PFSK-1 (cell line): ENCODE results near the gene AQP5.

Source experiments
- FOXP2 ChIP-seq: optimal IDR thresholded peaks from 2 replicates; pipeline ENCODE3; 2011; ENCODE audit warnings: borderline replicate concordance, control low read depth, inconsistent platforms; ENCODE audit not compliant: insufficient read depth; ENCODE audit errors: extremely low read length, extremely low read depth
- POLR2AphosphoS5 ChIP-seq: IDR thresholded peaks from 2 replicates; pipeline ENCODE4 v1.6.1; 2012; ENCODE audit warnings: low read depth, mild to moderate bottlenecking, control low read depth, low read length, moderate library complexity
- SIN3A ChIP-seq: IDR thresholded peaks from 2 replicates; pipeline ENCODE4 v1.6.1; 2012; ENCODE audit warnings: mild to moderate bottlenecking, low read length, moderate library complexity, borderline replicate concordance; ENCODE audit not compliant: insufficient read depth
- TAF1 ChIP-seq: IDR thresholded peaks from 2 replicates; pipeline ENCODE4 v1.6.1; 2012; ENCODE audit warnings: low read length, control low read depth, borderline replicate concordance; ENCODE audit not compliant: insufficient read depth
- TF ChIP-seq, protein P1 (sequence below), 2 experiments: IDR thresholded peaks; 2 replicates each; pipeline versions ENCODE4 v1.6.1 to v1.8.0; 2011 to 2012; ENCODE audit warnings: low read depth in 2 of 2, low read length in 2 of 2, control low read depth in 1 of 2, inconsistent platforms in 1 of 2, mild to moderate bottlenecking in 1 of 2, moderate library complexity in 1 of 2; ENCODE audit not compliant: insufficient read depth in 1 of 2

AQP5 gene

GRCh38 chr12:50006280-50006679 lies 44.6 kb downstream of the AQP5 start:
- TF ChIP-seq, protein P1, sequence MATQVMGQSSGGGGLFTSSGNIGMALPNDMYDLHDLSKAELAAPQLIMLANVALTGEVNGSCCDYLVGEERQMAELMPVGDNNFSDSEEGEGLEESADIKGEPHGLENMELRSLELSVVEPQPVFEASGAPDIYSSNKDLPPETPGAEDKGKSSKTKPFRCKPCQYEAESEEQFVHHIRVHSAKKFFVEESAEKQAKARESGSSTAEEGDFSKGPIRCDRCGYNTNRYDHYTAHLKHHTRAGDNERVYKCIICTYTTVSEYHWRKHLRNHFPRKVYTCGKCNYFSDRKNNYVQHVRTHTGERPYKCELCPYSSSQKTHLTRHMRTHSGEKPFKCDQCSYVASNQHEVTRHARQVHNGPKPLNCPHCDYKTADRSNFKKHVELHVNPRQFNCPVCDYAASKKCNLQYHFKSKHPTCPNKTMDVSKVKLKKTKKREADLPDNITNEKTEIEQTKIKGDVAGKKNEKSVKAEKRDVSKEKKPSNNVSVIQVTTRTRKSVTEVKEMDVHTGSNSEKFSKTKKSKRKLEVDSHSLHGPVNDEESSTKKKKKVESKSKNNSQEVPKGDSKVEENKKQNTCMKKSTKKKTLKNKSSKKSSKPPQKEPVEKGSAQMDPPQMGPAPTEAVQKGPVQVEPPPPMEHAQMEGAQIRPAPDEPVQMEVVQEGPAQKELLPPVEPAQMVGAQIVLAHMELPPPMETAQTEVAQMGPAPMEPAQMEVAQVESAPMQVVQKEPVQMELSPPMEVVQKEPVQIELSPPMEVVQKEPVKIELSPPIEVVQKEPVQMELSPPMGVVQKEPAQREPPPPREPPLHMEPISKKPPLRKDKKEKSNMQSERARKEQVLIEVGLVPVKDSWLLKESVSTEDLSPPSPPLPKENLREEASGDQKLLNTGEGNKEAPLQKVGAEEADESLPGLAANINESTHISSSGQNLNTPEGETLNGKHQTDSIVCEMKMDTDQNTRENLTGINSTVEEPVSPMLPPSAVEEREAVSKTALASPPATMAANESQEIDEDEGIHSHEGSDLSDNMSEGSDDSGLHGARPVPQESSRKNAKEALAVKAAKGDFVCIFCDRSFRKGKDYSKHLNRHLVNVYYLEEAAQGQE (IDR thresholded peaks at IDR 0.05; ENCODE audit: insufficient read depth in 1 of 2, low read depth in 2 of 2, low read length in 2 of 2): no peak
- no peak for TF ChIP-seq SIN3A
- no peak for TF ChIP-seq TAF1
- TF ChIP-seq FOXP2: no peak
- TF ChIP-seq POLR2AphosphoS5: no peak

GRCh38 chr12:50006754-50007442 lies 45.2 kb downstream of the AQP5 start:
- TF ChIP-seq, protein P1 (IDR thresholded peaks at IDR 0.05; ENCODE audit: insufficient read depth in 1 of 2, low read depth in 2 of 2, low read length in 2 of 2): no peak
- TF ChIP-seq POLR2AphosphoS5 (no peak), TAF1 (no peak), FOXP2 (no peak), SIN3A (no peak)

GRCh38 chr12:50013361-50014147 lies 51.9 kb downstream of the AQP5 start:
- TF ChIP-seq, protein P1 (IDR thresholded peaks at IDR 0.05; ENCODE audit: insufficient read depth in 1 of 2, low read depth in 2 of 2, low read length in 2 of 2): no peak
- TF ChIP-seq SIN3A (no peak), POLR2AphosphoS5 (no peak), TAF1 (no peak), FOXP2 (no peak)

- TF ChIP-seq, protein P1 (IDR thresholded peaks at IDR 0.05; ENCODE audit: insufficient read depth in 1 of 2, low read depth in 2 of 2, low read length in 2 of 2): no peak
- TF ChIP-seq SIN3A (no peak), FOXP2 (no peak), TAF1 (no peak), POLR2AphosphoS5 (no peak)
These were observed 52.7 kb downstream of the AQP5 start for GRCh38 chr12:50014342-50014741.
